NCI-H82 treated with DMSO at 0.1 percent for 48 hours (cell line): ENCODE results near the gene PCMTD2.

ENCODE experiments used
- DNase-seq: peaks from one replicate; lab custom pipeline; 2025; ENCODE audit not compliant: unreplicated experiment; lab: John Stamatoyannopoulos, UW

The PCMTD2 gene

GRCh38 chr20:64255361-64256281, at the start of gene PCMTD2:
TSS of gene PCMTD2 (plus strand) at chr20:64255748. CDS start at chr20:64259966, 4,218 bp downstream.
- DNase-seq = peak; percentile 70

GRCh38 chr20:64206614-64207013, 48.9 kb upstream of the PCMTD2 start:
- no peak for DNase-seq

GRCh38 chr20:64207641-64208590, 47.6 kb upstream of the PCMTD2 start:
- no peak for DNase-seq

- DNase-seq = no peak
Measured at GRCh38 chr20:64209148-64209547, 46.4 kb upstream of the PCMTD2 start.

- no peak for DNase-seq
Measured at GRCh38 chr20:64210656-64211369, 44.7 kb upstream of the PCMTD2 start.

- no peak for DNase-seq
Measured at GRCh38 chr20:64211874-64212658, 43.5 kb upstream of the PCMTD2 start.

- DNase-seq = no peak
Measured at GRCh38 chr20:64212755-64213154, 42.8 kb upstream of the PCMTD2 start.

- no peak for DNase-seq
Measured at GRCh38 chr20:64214113-64214512, 41.4 kb upstream of the PCMTD2 start.

- DNase-seq = no peak
Measured at GRCh38 chr20:64214952-64215351, 40.6 kb upstream of the PCMTD2 start.

GRCh38 chr20:64216036-64216435, 39.5 kb upstream of the PCMTD2 start:
- DNase-seq = no peak

GRCh38 chr20:64216910-64217309, 38.6 kb upstream of the PCMTD2 start:
- no peak for DNase-seq

- DNase-seq = no peak
Measured at GRCh38 chr20:64217539-64218221, 37.9 kb upstream of the PCMTD2 start.

- DNase-seq = no peak
Measured at GRCh38 chr20:64219202-64219601, 36.3 kb upstream of the PCMTD2 start.

- no peak for DNase-seq
Measured at GRCh38 chr20:64219730-64220129, 35.8 kb upstream of the PCMTD2 start.

GRCh38 chr20:64220420-64220819, 35.1 kb upstream of the PCMTD2 start:
- DNase-seq = no peak

- no peak for DNase-seq
Measured at GRCh38 chr20:64220891-64221527, 34.5 kb upstream of the PCMTD2 start.

- no peak for DNase-seq
Measured at GRCh38 chr20:64222291-64222735, 33.2 kb upstream of the PCMTD2 start.

GRCh38 chr20:64222851-64223525, 32.6 kb upstream of the PCMTD2 start:
- DNase-seq = no peak
